A549 (cell line): ENCODE results near the gene DPCD. TPM values are rescaled to one million over a fixed set of nuclear protein-coding genes. Genes with fewer than 3 reads are reported as not detected.

Experiments
- ATAC-seq, 2 experiments: fragments of 200-7000 bp in 1 of 2; fragments of >200 bp in 1 of 2; cut with Nextera tagmentation in 1 of 2; cut with Tn5 transposase in 1 of 2; 3 replicates each; pipeline versions ENCODE4 v1.8.0 to v1.9.1; 2018 to 2020; ENCODE audit warnings: mild to moderate bottlenecking in 1 of 2, moderate library complexity in 1 of 2
- CTCF ChIA-PET: fragments of 300-600 bp; sonication (Branson Sonifier 250); formaldehyde crosslinking; extraction: SDS; loops from one replicate; lab custom pipeline; 2021; ENCODE audit warnings: antibody characterized with exemption, inconsistent platforms; lab: Yijun Ruan, JAX
- POLR2A ChIA-PET: fragments of 350-600 bp; formaldehyde crosslinking; extraction: SDS; loops from one replicate; lab custom pipeline; 2021; ENCODE audit warnings: antibody characterized with exemption, inconsistent platforms; lab: Yijun Ruan, JAX
- DNase-seq, 2 experiments: peaks; one replicate each; pipeline versions ENCODE4 v3.0.0 to v3.0.0-alpha.2; 2011 to 2016; ENCODE audit warnings: low read depth in 1 of 2, low spot score in 1 of 2
- FAIRE-seq: peaks from 2 replicates; lab custom pipeline; 2011; peaks lifted over from hg19 to GRCh38; lab: Jason Lieb, UNC
- H3K27ac ChIP-seq, 2 experiments: fragments of >200 bp; sonication (Bioruptor Twin); formaldehyde crosslinking; 3 replicates each; pipeline ENCODE4 v1.5.1; 2016 to 2017
- H3K4me1 ChIP-seq: fragments of >200 bp; sonication (Bioruptor Twin); formaldehyde crosslinking; 3 replicates; pipeline ENCODE4 v1.6.1; 2016
- H3K4me2 ChIP-seq: fragments of >200 bp; sonication (Bioruptor Twin); formaldehyde crosslinking; 3 replicates; pipeline ENCODE4 v1.6.1; 2016
- H3K4me3 ChIP-seq: fragments of >200 bp; sonication (Bioruptor Twin); formaldehyde crosslinking; 3 replicates; pipeline ENCODE4 v1.5.1; 2016
- H3K9me3 ChIP-seq: fragments of >200 bp; sonication (Bioruptor Twin); formaldehyde crosslinking; 3 replicates; pipeline ENCODE4 v1.6.1; 2016
- BHLHE40 ChIP-seq: IDR thresholded peaks from 2 replicates; pipeline ENCODE4 v1.6.1; 2012; ENCODE audit warnings: low read depth, low read length, inconsistent platforms
- CEBPB ChIP-seq, 2 experiments: fragments of >200 bp in 1 of 2; sonication (Bioruptor Twin) in 1 of 2; formaldehyde crosslinking in 1 of 2; IDR thresholded peaks; 2 replicates each; pipeline ENCODE4 v1.6.1; 2012 to 2016
- CHD2 ChIP-seq: fragments of 150-350 bp; IDR thresholded peaks from 2 replicates; pipeline ENCODE4 v1.6.1; 2014; ENCODE audit warnings: low read length; ENCODE audit not compliant: partially characterized antibody
- EP300 ChIP-seq, 2 experiments: fragments of >200 bp; sonication (Bioruptor Twin); formaldehyde crosslinking; IDR thresholded peaks; 2 replicates in 1 of 2; 3 replicates in 1 of 2; pipeline ENCODE4 v1.6.1; 2016 to 2017
- FOSB ChIP-seq: fragments of 250-450 bp; sonication (Bioruptor Pico); IDR thresholded peaks from 2 replicates; pipeline ENCODE4 v1.5.0; 2020; ENCODE audit warnings: mild to moderate bottlenecking, moderate library complexity
- HOXB5 ChIP-seq: fragments of 250-450 bp; sonication (Bioruptor Pico); IDR thresholded peaks from 2 replicates; pipeline ENCODE4 v1.5.0; 2020; ENCODE audit warnings: mild to moderate bottlenecking, moderate library complexity
- KDM5A ChIP-seq: fragments of 200-600 bp; sonication (generic); IDR thresholded peaks from 2 replicates; pipeline ENCODE4 v1.6.1; 2016; ENCODE audit warnings: antibody characterized with exemption, mild to moderate bottlenecking
- MAFK ChIP-seq: fragments of 450-650 bp; IDR thresholded peaks from 2 replicates; pipeline ENCODE4 v1.6.1; 2014; ENCODE audit not compliant: partially characterized antibody
- MAZ ChIP-seq: fragments of 150-350 bp; IDR thresholded peaks from 2 replicates; pipeline ENCODE4 v1.6.1; 2014; ENCODE audit warnings: antibody characterized with exemption, low read depth, low read length, borderline replicate concordance
- NPAS2 ChIP-seq: fragments of 250-450 bp; sonication (Bioruptor Pico); IDR thresholded peaks from 2 replicates; pipeline ENCODE4 v1.8.0; 2022; ENCODE audit warnings: mild to moderate bottlenecking, moderate library complexity, borderline replicate concordance
- PHF8 ChIP-seq: fragments of 200-600 bp; sonication (generic); IDR thresholded peaks from 2 replicates; pipeline ENCODE4 v1.6.1; 2016; ENCODE audit warnings: low read depth, mild to moderate bottlenecking, antibody characterized with exemption, moderate library complexity, borderline replicate concordance
- POLR2AphosphoS2 ChIP-seq: conservative IDR thresholded peaks from 2 replicates; pipeline ENCODE4 v1.6.1; 2012; ENCODE audit warnings: low read length, improper control_type of control experiment, inconsistent platforms
- RNF2 ChIP-seq: fragments of 200-600 bp; sonication (generic); IDR thresholded peaks from 2 replicates; pipeline ENCODE4 v1.6.1; 2016; ENCODE audit warnings: low read depth, mild to moderate bottlenecking, antibody characterized with exemption, moderate library complexity, borderline replicate concordance
- TFCP2L1 ChIP-seq: fragments of 250-450 bp; sonication (Bioruptor Pico); IDR thresholded peaks from 2 replicates; pipeline ENCODE4 v1.5.0; 2021; ENCODE audit warnings: mild to moderate bottlenecking
- TP53 ChIP-seq: fragments of 250-450 bp; sonication (Bioruptor Pico); IDR thresholded peaks from 2 replicates; pipeline ENCODE4 v1.5.0; 2021; ENCODE audit warnings: mild to moderate bottlenecking, moderate library complexity
- ZC3H11A ChIP-seq: fragments of 450-650 bp; IDR thresholded peaks from 2 replicates; pipeline ENCODE4 v1.6.1; 2014; ENCODE audit warnings: antibody characterized with exemption, mild to moderate bottlenecking
- ZNF302 ChIP-seq: fragments of 250-450 bp; sonication (Bioruptor Pico); IDR thresholded peaks from 2 replicates; pipeline ENCODE4 v1.9.0; 2021; ENCODE audit warnings: inconsistent platforms, mild to moderate bottlenecking, moderate library complexity
- ZSCAN20 ChIP-seq: fragments of 250-450 bp; sonication (Bioruptor Pico); IDR thresholded peaks from 2 replicates; pipeline ENCODE4 v1.8.0; 2022; ENCODE audit warnings: mild to moderate bottlenecking, moderate library complexity
- WGBS: methylation state at CpG from one replicate; pipeline ENCODE4 v1.1.6; 2017; ENCODE audit errors: missing lambda C conversion rate; 5-methylcytosine and 5-hydroxymethylcytosine counted together
- polyA plus RNA-seq, 4 experiments: library from polyadenylated mRNA; depleted of rRNA in 3 of 4; stranded (reverse); fragments of >200 nt; fragmentation: RNase III in 1 of 4; extraction: RNeasy Plus Mini Kit Qiagen cat#74134 plus additional on column Dnase treatment in 1 of 4; gene quantifications; 2 replicates in 3 of 4; 3 replicates in 1 of 4; pipeline ENCODE4 v1.2.3, GENCODE V29; 2011 to 2017
- TF ChIP-seq, protein P1 (sequence below): fragments of 250-450 bp; sonication (Bioruptor Pico); IDR thresholded peaks from 2 replicates; pipeline ENCODE4 v1.5.0; 2021; ENCODE audit warnings: mild to moderate bottlenecking, moderate library complexity, borderline replicate concordance
- TF ChIP-seq, protein P2 (sequence below): IDR thresholded peaks from 2 replicates; pipeline ENCODE4 v1.6.1; 2012
- TF ChIP-seq, protein P3 (sequence below): fragments of 450-650 bp; IDR thresholded peaks from 2 replicates; pipeline ENCODE4 v1.6.1; 2014; ENCODE audit warnings: antibody characterized with exemption
- TF ChIP-seq, protein P4 (sequence below): fragments of 250-450 bp; sonication (Bioruptor Pico); IDR thresholded peaks from 2 replicates; pipeline ENCODE4 v1.5.0; 2020; ENCODE audit warnings: low read depth, mild to moderate bottlenecking, moderate library complexity

The DPCD gene
- polyA plus RNA-seq, 2 of the 4 experiments (the other 2 are of a cell fraction) = 37.4 to 40.8 TPM

DNA sequence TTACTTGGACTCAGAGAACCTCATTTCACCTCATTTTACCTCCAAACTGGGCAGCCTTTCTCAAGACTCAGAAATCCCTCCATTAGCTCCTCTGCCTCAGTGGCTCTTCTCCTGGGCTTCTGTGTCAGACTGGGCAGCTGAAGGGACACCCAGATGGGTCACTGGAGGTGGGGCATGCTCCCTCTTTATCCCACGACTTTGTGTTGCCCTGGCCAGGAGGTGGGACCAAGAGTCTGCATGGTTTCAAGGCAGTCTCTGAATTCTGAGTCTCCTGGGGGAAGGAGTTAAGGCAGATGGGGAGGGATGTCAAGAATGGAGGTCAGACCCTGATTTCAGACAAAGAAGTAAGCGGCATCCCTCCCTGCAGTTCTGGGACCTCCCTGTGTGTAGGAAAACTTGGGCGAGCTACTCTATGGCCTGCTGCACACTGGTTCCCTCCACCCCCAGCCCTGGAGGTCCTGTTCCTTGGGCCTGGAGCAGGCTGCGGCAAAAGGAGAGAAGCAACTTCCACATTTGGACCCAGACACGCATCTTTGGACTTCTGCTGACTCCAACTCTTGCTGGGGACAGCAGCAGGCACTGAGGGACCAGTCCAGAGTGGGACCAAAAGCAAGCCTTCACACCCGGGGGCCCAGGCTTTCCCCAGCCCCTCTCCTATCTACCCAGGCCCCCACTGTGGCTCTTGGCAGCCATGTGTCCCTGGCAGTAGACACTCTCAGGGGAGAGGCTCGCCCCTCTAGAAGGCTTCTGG lies 10.8 kb upstream of the DPCD start:
- no peak for FAIRE-seq
- H3K4me1 ChIP-seq = peaks cover 7% of the 10 kb centered on the region; the same call in 2 of the 3 replicates
- peaks cover 12% of the 10 kb centered on the region; the same call in 2 of the 3 replicates for H3K9me3 ChIP-seq
- TF ChIP-seq, protein P1, sequence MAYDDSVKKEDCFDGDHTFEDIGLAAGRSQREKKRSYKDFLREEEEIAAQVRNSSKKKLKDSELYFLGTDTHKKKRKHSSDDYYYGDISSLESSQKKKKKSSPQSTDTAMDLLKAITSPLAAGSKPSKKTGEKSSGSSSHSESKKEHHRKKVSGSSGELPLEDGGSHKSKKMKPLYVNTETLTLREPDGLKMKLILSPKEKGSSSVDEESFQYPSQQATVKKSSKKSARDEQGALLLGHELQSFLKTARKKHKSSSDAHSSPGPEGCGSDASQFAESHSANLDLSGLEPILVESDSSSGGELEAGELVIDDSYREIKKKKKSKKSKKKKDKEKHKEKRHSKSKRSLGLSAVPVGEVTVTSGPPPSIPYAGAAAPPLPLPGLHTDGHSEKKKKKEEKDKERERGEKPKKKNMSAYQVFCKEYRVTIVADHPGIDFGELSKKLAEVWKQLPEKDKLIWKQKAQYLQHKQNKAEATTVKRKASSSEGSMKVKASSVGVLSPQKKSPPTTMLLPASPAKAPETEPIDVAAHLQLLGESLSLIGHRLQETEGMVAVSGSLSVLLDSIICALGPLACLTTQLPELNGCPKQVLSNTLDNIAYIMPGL (CRISPR knock-in tag) = no peak
- TF ChIP-seq, protein P2, sequence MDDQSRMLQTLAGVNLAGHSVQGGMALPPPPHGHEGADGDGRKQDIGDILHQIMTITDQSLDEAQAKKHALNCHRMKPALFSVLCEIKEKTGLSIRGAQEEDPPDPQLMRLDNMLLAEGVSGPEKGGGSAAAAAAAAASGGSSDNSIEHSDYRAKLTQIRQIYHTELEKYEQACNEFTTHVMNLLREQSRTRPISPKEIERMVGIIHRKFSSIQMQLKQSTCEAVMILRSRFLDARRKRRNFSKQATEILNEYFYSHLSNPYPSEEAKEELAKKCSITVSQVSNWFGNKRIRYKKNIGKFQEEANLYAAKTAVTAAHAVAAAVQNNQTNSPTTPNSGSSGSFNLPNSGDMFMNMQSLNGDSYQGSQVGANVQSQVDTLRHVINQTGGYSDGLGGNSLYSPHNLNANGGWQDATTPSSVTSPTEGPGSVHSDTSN = no peak
- no peak for TF ChIP-seq TFCP2L1
- TF ChIP-seq RNF2 = no peak
- no peak for TF ChIP-seq TP53 (CRISPR knock-in tag)
- no peak for TF ChIP-seq PHF8
- no peak for TF ChIP-seq KDM5A
- no peak for TF ChIP-seq MAZ
- TF ChIP-seq EP300 (IDR thresholded peaks at IDR 0.05) = no peak
- TF ChIP-seq, all 56 proteins: peak for 0
- WGBS = 79% methylated on average over 6 of the region's 7 CpGs
- DNase-seq = no peak
- ATAC-seq = no peak
- Histone ChIP-seq H3K4me3 (no peak overlapping the region), H3K4me2 (no peak overlapping the region), H3K27ac (no peak overlapping the region; a peak in 1 of 6 replicates)
- ChIA-PET CTCF (interaction anchor here (0.9 to 4.9 kb wide), 6 partner anchors 7 to 363 kb away, joined by 3 to 34 read pairs (median 6); partner anchors contain the start of genes DPCD and POLL), POLR2A (interaction anchor here (1.7 kb wide), 1 partner anchor 11 kb away, joined by 7 read pairs; the partner anchor contains the start of genes DPCD and POLL)

DNA sequence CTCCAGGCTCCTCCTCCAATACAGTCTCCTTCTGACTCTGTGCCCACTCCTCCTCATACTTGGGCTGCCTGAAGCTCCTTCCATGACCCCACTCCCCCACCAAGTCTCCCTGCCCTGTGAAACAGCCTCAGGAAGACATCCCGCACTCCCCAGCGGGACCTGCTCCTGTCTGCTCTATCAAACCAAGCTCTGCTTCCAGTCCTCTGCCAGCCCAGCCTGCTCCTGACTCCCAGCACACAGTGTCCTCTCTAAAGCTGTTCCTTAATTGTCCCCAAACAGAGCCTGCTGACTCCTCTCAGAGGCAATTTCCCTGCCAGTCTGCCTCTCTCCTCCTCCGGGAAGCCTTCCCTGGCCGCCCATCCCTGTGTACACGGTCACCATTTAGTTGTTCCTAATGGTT lies 9.9 kb upstream of the DPCD start:
- H3K27ac ChIP-seq = no peak overlapping the region
- WGBS = 92% methylated on average over 5 of the region's 5 CpGs
- TF ChIP-seq NPAS2 (CRISPR knock-in tag) = no peak
- TF ChIP-seq ZNF302 = no peak
- no peak for TF ChIP-seq BHLHE40
- no peak for TF ChIP-seq TFCP2L1
- TF ChIP-seq, protein P3, sequence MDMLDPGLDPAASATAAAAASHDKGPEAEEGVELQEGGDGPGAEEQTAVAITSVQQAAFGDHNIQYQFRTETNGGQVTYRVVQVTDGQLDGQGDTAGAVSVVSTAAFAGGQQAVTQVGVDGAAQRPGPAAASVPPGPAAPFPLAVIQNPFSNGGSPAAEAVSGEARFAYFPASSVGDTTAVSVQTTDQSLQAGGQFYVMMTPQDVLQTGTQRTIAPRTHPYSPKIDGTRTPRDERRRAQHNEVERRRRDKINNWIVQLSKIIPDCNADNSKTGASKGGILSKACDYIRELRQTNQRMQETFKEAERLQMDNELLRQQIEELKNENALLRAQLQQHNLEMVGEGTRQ = no peak
- TF ChIP-seq, protein P4, sequence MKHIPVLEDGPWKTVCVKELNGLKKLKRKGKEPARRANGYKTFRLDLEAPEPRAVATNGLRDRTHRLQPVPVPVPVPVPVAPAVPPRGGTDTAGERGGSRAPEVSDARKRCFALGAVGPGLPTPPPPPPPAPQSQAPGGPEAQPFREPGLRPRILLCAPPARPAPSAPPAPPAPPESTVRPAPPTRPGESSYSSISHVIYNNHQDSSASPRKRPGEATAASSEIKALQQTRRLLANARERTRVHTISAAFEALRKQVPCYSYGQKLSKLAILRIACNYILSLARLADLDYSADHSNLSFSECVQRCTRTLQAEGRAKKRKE (CRISPR knock-in tag) = no peak
- TF ChIP-seq ZSCAN20 (CRISPR knock-in tag) = no peak
- TF ChIP-seq CEBPB (IDR thresholded peaks at IDR 0.05) = no peak
- TF ChIP-seq POLR2AphosphoS2 = no peak
- TF ChIP-seq, protein P1 (CRISPR knock-in tag) = no peak
- TF ChIP-seq ZC3H11A = no peak
- no peak for TF ChIP-seq EP300 (IDR thresholded peaks at IDR 0.05)
- no peak for TF ChIP-seq CHD2
- no peak for TF ChIP-seq FOSB (CRISPR knock-in tag)
- no peak for TF ChIP-seq HOXB5 (CRISPR knock-in tag)
- no peak for TF ChIP-seq MAFK
- TF ChIP-seq, all 56 proteins: peak for 0
- DNase-seq (no peak), ATAC-seq (no peak), FAIRE-seq (no peak)
- Histone ChIP-seq H3K9me3 (peaks cover 3% of the 10 kb centered on the region; the same call in 1 of the 3 replicates), H3K4me3 (no peak overlapping the region), H3K4me1 (peaks cover 7% of the 10 kb centered on the region; the same call in 2 of the 3 replicates), H3K4me2 (no peak overlapping the region)
- ChIA-PET CTCF (interaction anchor here (0.6 to 4.9 kb wide), 5 partner anchors 8 to 364 kb away, joined by 3 to 34 read pairs (median 4); partner anchors contain the start of gene LBX1), POLR2A (no interaction called here)
